KOPT-K1 (cell line): ENCODE results near the gene REXO1.
"Not testable (repeated sequence)": the region's sequence is repeated elsewhere in the genome, so short reads cannot be mapped to it uniquely, and the experiment has no call there.

Experiments
- H3K27ac ChIP-seq: fragments of 200-600 bp; sonication (generic); 2 replicates; pipeline ENCODE4 v1.5.1; 2016; ENCODE audit warnings: antibody characterized with exemption, mild to moderate bottlenecking, low read depth, low read length; ENCODE audit not compliant: poor library complexity, severe bottlenecking
- H3K36me3 ChIP-seq: fragments of 200-600 bp; sonication (generic); 2 replicates; pipeline ENCODE4 v1.5.1; 2017; ENCODE audit warnings: antibody characterized with exemption, mild to moderate bottlenecking, low read length, moderate library complexity; ENCODE audit not compliant: insufficient read depth
- H3K9me3 ChIP-seq: fragments of 200-600 bp; sonication (generic); 2 replicates; pipeline ENCODE4 v1.5.1; 2017; ENCODE audit warnings: antibody characterized with exemption, low read length, mild to moderate bottlenecking; ENCODE audit not compliant: insufficient read depth, poor library complexity, severe bottlenecking

Gene REXO1

DNA sequence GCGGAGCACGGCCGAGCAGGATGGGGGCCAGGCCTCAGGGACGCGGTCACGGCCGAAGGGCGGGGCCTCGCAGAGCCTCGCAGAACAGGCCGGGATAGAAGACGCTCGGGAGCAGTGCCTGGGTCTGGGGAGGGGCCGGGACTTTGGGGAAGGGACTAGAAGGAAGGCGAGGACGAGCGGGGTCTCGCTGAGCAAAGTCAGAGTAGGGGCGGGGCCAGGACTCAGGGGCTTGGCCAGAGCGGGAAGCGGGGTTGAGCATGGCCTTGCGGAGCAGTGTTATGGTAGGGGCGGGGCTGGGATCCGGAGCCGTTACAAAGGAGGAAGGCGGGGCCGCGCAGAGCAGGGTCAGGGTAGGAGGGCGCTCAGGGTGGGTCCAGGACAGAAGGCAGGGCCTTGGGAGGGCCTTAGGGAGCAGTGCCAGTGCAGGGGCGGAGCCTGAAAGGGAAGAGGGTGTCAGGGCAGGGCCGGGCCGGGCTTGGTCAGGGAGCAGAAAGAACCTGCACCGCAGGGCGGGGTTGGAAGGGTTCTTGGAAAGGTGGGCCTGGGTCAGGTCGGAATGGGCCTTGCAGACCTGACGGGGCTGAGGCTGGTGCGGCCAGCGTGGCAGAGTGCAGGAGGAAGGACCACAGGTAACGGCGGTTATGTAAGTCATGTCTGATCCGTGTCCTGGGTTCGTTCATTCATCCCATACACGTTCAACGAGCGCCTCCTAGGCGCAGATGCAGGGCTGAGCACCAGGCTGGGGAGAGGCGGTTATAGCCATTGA lies 35.7 kb downstream of the REXO1 start:
- H3K9me3 ChIP-seq, result no peaks in the 10 kb centered on the region
- peak overlapping the region; percentile 58 for H3K27ac ChIP-seq
- peaks cover 43% of the 10 kb centered on the region for H3K36me3 ChIP-seq

DNA sequence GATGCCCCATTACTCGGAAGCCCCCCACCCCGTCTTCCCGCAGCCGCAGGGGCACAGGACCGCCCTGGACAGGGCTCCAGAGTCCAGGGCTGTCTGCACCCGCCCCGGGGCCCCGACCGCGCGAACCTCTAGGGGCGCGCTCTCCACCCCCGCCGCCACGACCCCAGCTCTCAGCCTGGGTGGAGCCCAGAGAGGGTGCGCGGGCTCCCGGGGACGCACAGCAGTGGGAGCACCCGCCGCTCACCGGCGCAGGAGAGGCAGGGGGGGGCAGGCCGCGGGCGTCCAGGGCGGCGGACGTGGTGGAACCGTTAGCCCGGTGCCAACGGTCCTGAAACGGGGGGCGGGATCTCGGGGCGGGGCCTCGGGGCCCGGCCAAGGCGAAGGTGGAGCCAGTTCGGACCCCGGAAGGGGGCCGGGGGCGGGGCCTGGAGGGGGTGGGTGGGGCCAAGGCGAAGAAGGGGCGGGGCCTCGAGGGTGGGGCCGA lies 36.3 kb downstream of the REXO1 start, which contains the start of gene ATP8B3:
TSS of gene ATP8B3 (minus strand) at position 335 of the 484 bp plus-strand sequence. CDS start 540 bp downstream, outside the sequence.
- peaks cover 43% of the 10 kb centered on the region for H3K36me3 ChIP-seq
- H3K27ac ChIP-seq, result peak within 1 kb of the TSS; percentile 58
- H3K9me3 ChIP-seq, result no peaks in the 10 kb centered on the region

- H3K9me3 ChIP-seq, result no peaks in the 10 kb centered on the region
- H3K36me3 ChIP-seq, result peaks cover 41% of the 10 kb centered on the region
- peak overlapping the region; percentile 58 for H3K27ac ChIP-seq
Measured at GRCh38 chr19:1811472-1811894, 36.8 kb downstream of the REXO1 start.

GRCh38 chr19:1810439-1811160 lies 37.7 kb downstream of the REXO1 start:
- H3K36me3 ChIP-seq, result peaks cover 42% of the 10 kb centered on the region
- peak overlapping the region; percentile 58 for H3K27ac ChIP-seq
- H3K9me3 ChIP-seq, result no peaks in the 10 kb centered on the region

DNA sequence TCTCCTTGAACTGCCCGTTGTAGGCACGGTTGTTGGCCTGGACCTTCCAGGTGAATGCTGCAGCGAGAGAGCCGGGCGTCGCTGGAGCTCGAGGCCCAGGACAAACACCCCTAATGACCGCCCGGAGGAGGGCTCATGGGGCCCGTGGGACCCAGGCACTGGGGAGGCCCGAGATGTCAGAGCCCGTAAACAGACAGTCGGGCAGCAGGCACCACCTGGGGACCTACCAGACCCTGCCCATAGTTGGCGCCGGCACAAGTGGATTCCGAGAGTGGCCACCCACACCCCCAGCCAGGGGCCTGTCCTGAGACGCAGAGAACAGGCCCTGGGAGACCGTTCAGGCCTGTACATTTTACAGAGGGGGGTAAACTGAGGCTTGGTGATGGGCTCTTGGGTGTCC lies 38.6 kb downstream of the REXO1 start:
- Histone ChIP-seq H3K27ac (no peak overlapping the region), H3K9me3 (no peaks in the 10 kb centered on the region), H3K36me3 (peaks cover 43% of the 10 kb centered on the region)

DNA sequence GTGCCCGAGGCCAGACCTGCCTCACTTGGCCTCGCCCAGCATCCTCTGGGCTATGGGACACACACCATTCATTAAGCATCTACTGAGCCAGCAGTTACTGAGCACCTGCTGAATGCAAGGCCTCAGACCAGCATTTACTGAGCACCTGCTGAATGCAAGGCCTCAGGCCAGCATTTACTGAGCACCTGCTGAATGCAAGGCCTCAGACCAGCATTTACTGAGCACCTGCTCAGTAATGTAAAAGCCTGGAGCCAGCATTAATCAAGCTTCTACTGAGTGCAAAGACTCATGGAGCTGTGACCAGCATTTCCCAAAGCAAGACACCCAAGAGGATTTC lies 39.9 kb downstream of the REXO1 start:
- H3K27ac ChIP-seq, result no peak overlapping the region
- no peaks in the 10 kb centered on the region for H3K9me3 ChIP-seq
- peaks cover 48% of the 10 kb centered on the region for H3K36me3 ChIP-seq

- Histone ChIP-seq H3K36me3 (peaks cover 53% of the 10 kb centered on the region), H3K9me3 (no peaks in the 10 kb centered on the region), H3K27ac (no peak overlapping the region)
Measured at GRCh38 chr19:1807695-1808394, 40.4 kb downstream of the REXO1 start.

DNA sequence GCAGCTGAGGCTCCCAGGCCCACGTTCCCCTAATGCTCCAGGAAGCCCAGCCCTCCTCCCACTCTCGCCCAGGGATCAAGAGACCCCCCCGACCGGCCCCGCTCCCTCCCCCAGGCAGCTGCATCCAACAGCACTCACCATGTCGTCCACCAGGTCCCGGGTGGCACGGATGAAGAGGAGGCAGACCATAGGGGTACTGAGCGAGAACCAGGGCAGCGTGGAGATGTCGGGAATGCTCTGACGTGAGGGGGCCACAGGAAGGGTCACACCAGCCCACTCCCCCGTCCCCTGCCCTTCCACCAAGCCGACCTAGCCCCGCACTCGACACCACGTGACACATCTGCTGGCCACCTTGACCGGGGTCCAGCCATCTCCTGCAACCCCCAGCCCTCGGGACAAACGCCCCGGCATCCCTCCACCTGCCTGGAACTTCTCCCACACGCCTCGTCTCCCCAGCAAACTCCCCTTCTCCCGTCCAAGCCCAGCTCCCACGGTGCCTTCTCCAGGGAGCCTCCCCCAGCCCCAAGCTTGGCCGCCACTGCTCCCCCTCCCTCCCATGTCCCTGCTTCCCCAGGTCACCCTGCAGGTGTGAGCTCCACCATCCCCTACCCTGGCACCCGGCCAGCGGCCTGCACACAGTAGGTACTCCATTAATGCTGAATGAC lies 41.1 kb downstream of the REXO1 start:
- peaks cover 59% of the 10 kb centered on the region for H3K36me3 ChIP-seq
- H3K9me3 ChIP-seq, result no peaks in the 10 kb centered on the region
- H3K27ac ChIP-seq, result no peak overlapping the region

GRCh38 chr19:1806184-1807029 lies 41.9 kb downstream of the REXO1 start:
- no peak overlapping the region for H3K27ac ChIP-seq
- peaks cover 59% of the 10 kb centered on the region for H3K36me3 ChIP-seq

DNA sequence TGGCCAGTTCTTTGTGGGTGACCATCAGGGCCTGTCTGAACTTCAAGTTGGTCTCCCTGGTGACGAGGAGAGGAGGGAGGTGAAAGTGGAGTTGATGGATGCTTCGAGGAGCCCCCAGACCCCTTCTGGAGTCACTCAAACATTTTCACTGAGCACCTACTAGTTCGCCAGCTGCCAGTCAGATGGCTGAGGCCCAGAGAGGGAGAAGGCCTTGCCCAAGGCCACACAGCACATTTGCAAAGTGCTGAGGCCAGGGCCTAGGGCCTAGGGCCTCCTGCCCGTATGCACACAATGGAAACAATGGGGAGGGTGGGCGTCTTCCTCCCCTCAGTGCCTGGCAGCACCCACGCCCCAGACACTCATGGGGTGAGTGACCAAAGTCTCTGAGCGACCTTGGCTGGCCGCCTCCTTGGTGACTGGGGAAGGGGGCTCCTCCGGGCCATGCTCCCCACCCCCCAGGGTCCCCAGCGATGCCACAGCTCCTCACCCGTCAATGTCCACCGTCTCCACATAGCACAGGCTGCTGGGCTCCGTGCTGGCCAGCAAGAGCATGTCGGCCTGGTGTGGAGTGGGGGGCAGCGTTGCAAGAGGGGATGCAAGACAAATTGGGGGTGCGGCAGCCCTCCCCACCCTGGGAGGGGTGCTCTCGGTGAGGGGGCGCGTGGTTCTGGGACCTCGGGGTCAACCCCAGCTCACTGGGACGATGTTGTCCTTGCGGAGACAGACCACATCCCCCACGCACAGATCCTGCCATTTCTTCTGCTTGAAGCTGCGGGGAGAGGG lies 42.7 kb downstream of the REXO1 start:
- H3K9me3 ChIP-seq, result no peaks in the 10 kb centered on the region
- H3K36me3 ChIP-seq, result peaks cover 59% of the 10 kb centered on the region
- no peak overlapping the region for H3K27ac ChIP-seq

More at GRCh38 chr19:1806184-1807029, 41.9 kb downstream of the REXO1 start:
- no peaks in the 10 kb centered on the region for H3K9me3 ChIP-seq

DNA sequence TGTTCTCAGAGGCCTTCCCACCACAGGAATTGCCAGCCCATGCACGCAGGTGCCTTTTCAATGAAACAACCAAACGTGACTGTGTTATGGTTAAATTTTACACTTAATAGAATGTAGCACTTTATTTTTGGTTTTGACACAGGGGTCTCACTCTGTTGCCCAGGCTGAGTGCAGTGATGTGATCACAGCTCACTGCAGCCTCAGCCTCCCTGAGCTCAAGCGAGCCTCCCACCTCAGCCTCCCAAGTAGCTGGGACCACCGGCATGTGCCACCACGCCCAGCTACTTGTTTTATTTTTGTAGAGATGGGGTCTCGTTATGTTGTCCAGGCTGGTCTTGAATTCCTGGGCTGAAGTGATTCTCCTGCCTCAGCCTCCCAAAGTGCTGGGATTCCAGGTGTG lies 43.4 kb downstream of the REXO1 start:
- H3K36me3 ChIP-seq, result peaks cover 66% of the 10 kb centered on the region
- no peak overlapping the region for H3K27ac ChIP-seq
- no peaks in the 10 kb centered on the region for H3K9me3 ChIP-seq

DNA sequence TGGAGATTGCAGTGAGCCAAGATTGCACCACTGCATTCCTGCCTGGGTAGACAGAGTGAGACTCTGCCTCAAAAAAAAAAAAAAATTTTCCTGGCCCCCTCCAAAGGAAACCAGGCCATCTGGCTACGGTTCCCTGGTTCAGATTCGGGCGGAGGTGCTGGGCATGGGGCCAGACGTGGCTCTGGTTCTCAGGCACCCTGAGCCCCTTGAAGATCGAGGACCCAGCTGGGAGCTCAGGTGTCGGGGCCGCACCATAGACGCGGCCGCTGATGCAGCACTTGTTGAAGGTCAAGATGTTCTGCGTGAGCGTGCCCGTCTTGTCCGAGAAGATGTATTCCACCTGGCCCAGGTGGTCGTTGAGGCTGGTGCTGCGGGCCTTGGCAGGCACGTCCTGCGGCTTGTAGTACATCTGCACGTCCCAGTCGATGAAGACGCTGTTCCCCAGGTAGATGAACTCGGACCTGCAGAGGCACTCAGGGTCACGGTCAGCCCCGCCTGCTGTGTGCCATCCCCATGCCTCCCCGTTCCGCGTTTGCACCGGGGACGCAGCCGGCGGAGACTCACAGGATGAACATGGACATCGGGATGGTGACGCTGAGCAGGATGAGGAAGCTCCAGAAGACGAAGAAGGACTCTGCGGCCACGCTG lies 48.5 kb downstream of the REXO1 start:
- no peaks in the 10 kb centered on the region for H3K9me3 ChIP-seq
- peaks cover 41% of the 10 kb centered on the region for H3K36me3 ChIP-seq
- H3K27ac ChIP-seq, result no peak overlapping the region

- peaks cover 20% of the 10 kb centered on the region; the same call in 1 of the 2 replicates for H3K36me3 ChIP-seq
- H3K9me3 ChIP-seq, H3K27ac ChIP-seq: not testable (repeated sequence)
Measured at GRCh38 chr19:1797313-1797712, 51.0 kb downstream of the REXO1 start.
